Measurements from ENCODE around the gene EDDM3A.

GRCh38 chr14:20750194-20750593, 4.5 kb downstream of the EDDM3A start:
- TF ChIP-seq CTCF (conservative IDR thresholded peaks at IDR 0.05; ENCODE audit: low read length) = no peak
- no peak for TF ChIP-seq EZH2phosphoT487 (IDR thresholded peaks at IDR 0.05; ENCODE audit: borderline replicate concordance, low read depth, low read length)

Data from OCI-LY7 (cell line).